Astrocyte of the hippocampus (primary cell): Measurements from ENCODE around the gene PSMB1.

Experiments
- DNase-seq: peaks from one replicate; pipeline ENCODE4 v3.0.0; 2011; ENCODE audit warnings: low read depth, low spot score

Gene PSMB1

DNA sequence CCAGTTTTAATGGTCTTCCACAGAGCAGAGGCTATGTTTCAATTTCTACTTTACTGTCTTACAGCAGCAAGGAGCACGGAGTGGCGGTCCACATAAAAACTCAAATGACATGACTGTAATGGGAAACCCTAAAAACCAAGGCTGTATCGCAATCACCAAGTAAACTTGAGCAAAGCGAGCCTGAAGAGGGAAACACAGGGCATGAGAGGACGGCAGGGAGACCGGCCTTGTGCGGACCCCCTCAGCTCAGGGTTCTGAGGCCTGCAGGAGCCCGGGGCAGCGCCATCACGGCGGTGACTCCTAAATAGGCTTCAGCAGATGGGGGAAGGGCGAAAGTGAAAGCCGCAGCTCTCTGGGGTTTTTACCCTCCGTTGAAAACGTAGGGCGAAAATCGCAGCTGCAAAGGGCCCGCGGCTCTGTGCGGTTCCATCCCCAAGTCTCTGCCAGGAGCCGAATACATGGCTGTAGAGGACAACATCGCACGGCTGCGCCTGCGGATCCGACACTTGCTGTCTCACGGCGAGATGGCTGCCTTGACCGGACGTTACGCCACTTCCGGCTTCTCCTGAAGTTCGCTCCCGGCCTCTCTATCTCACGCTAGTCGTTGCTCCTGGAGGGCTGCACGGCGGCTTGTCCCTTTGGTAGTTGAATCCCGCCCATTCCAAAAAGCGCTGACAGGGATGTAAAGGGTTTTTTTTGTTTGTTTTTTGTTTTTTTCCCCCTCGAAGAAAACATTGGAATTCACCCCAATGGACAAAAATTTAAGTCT, at the start of gene PSMB1:
TSS of gene PSMB1 (minus strand) at position 543 of the 769 bp plus-strand sequence. CDS start at position 478, 65 bp downstream.
- peak; percentile 97 for DNase-seq

GRCh38 chr6:170597278-170597677, 44.2 kb upstream of the PSMB1 start:
- no peak for DNase-seq

GRCh38 chr6:170596426-170596825, 43.3 kb upstream of the PSMB1 start:
- DNase-seq: no peak

GRCh38 chr6:170590725-170591124, 37.6 kb upstream of the PSMB1 start:
- DNase-seq: no peak

DNA sequence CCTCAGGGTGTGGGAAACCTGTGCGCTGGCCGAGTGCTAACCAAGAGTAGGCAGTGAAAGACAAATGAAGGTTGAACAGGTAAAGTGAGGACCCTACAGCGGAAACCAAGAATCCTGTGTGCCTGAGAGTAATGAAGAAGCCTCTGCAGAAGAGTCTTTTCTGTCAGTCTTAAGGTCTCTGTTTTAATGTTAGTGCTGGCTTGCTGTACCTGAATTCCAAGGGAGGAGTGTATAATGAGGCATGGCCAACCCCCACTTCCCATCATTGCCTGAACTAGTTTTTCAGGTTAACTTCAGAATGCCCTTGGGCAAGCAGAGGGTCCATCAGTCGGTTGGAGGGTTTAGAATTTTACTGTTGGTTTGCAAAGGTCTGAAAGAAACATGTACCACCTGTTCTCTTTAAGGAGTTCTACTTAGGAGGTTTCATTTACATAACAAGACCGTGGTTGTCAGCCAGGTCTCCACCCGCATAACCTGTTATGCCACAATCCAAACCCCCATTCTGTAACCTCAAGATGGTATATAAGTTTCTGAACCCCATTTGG, 31.9 kb upstream of the PSMB1 start:
- DNase-seq: no peak

DNA sequence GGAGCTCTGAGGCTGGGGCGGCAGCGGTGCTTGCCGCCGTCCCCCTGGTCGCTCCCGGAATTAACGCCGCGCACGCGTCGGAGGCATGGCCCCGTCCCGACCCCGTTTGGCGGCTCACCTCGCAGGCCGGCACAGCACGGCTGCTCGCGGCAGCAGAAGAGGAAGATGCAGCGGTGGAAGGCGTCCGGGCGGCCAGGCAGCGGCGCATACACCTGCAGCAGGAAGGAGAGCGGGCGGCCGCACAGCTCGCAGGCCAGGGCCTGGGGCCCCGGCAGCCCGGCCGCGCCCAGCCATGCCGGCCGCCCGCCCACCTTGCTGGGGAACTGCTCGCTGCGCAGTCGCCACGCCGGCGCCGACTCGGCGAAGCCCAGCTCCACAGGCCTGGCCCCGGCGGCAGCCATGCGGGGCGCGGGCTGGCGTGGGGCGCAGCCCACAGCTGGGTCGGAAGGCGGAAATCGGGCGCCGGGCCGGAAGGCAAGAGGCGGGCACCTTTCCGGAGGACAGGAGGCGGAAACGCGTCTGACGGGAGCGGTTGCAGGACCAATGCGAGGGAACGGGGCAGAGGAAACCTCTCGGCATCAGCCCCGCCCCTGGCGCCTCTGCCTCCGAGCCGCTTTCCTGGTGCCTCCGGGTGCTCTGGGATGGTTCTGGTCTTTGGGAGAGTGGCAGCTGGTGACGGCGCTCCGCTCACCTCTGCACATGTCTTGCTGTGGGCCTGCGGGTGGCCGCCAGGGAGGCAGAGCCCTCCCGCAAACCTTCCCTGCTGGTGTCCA, 31.3 kb upstream of the PSMB1 start, which contains the start of gene PDCD2:
TSS of gene PDCD2 (minus strand) at position 457 of the 773 bp plus-strand sequence. CDS start at position 401, 56 bp downstream.
- DNase-seq: peak; percentile 96

GRCh38 chr6:170583756-170584180, 30.7 kb upstream of the PSMB1 start:
- no peak for DNase-seq

GRCh38 chr6:170578909-170579308, 25.8 kb upstream of the PSMB1 start:
- no peak for DNase-seq

DNA sequence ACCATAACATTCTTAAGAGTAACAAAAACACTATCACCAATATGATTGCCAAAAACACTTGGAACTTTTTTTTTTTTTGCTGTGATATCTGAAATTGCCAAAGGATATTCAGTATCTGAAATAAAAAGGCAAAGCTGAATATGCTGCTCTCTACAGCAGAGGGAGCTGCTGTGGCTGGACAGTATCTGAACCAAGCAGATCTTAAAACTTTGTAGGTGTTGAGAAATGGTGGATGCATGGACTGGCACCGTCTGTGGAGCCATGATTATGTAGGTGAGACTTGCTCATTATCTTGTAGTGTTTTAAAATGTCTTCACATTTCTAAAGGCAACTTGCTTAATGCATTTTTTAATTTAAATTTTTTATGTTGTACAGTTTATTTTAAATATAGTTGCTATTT, 22.1 kb upstream of the PSMB1 start:
- peak; percentile 7 for DNase-seq

- DNase-seq: no peak
These were observed 19.8 kb upstream of the PSMB1 start for GRCh38 chr6:170572704-170573466.

GRCh38 chr6:170564936-170565530, 11.9 kb upstream of the PSMB1 start:
- no peak for DNase-seq

- DNase-seq: no peak
These were observed 8.4 kb upstream of the PSMB1 start for GRCh38 chr6:170561555-170561954.

DNA sequence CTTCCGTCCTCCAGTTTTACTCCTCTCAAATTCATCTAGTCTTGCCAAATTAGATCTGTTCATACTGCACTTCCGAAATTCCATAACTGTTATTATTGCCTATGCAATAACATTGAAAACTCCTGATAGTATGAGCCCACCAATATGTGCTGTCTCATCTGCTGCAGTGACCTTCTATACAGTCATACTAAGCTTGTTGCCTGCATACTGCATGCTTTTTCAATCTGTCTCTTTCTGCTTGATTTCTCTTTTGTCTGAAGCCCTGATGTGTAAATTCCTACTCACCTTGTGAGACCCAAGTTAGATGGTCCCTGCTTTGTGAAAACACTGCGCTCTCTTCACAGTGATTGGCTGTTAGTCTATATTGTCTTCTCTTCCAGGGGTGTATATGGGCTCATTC, 2.2 kb upstream of the PSMB1 start:
- no peak for DNase-seq

DNA sequence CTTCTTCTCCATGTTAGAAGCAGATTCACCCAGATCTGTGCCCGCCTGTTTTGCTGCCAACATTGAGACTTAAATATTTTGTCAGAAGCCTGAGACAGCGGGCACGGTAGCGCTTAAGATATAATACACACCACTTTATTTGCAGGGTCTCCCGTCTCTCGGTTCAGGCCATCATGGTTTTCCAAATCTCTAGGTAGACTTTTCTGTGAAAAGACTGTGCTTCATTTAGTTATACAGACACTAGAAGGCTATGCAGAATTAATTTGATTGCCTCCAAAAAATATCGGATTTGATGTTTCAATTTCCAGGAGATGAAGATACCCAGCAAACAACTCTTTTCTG, 1.7 kb upstream of the PSMB1 start:
- no peak for DNase-seq

DNA sequence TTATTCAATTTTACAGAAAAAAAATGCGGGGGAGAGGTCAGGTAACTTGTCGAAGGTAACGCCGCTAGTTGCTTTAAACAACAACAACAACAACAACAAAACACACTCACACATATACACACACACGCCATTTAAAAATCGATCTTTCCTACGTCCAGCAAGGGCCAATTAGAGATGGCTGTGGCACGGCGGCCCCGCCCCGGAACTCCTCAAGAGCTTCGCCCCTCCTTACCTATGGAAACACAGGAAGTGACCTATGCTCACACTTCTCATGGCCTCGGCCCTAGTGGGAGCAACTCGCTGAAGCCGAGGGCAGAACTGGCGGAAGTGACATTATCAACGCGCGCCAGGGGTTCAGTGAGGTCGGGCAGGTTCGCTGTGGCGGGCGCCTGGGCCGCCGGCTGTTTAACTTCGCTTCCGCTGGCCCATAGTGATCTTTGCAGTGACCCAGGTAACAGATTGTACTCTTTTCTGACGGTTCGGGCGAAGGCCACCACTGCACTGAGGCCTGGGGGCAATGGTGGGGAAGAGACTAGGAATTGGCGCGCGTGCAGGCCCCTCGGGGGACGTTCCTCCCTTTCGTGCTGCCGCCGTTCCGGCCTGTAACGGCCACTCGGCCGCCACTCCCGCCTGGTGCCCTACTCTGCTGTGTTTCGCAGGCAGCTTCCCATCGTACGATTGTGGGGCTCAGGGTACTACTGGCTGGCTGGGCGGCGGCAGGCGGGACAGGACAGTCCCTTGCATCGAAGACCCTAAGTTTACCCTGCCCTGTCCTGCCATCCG, 1.1 kb upstream of the PSMB1 start, which contains the start of gene TBP:
TSS of gene TBP (plus strand) at position 357 of the 783 bp plus-strand sequence. CDS start 2,661 bp downstream, outside the sequence.
- DNase-seq: peak; percentile 99

GRCh38 chr6:170553534-170554012, 466 bp upstream of the PSMB1 start:
- DNase-seq: no peak

GRCh38 chr6:170545405-170545804, 7.7 kb downstream of the PSMB1 start:
- no peak for DNase-seq

DNA sequence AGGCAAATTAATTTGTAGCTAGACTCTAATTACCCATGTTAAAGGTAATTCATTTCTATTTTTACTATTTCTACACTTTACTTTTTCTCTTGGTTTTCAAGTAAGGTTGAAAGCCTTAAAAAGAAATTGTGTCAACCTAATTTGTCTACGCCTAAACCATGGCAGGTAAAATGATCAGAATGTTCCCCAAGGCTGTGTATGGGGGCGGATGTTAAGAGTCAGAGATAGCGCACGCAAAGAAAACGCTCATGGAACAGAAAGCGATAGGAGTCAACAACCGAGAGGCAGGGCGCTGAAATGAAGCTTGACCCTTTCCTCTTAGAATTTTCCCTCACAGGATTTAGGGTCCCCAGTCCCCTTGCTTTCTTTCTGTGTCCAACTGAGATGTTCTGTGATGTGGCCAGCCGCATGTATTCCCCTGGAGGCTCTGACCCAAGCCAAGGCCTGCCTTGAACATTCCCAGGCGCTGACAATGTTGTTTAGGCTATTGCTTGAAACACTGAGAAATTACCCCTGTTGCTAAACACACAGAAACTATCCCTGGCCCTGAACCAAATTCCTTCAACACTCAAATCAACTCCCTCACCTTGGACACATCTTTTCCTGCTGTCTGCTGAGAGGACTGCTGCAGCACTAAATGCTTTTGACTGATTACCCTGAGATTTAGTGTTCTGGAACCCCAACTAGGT, 10.9 kb downstream of the PSMB1 start:
- no peak for DNase-seq

- DNase-seq: no peak
These were observed 15.8 kb downstream of the PSMB1 start for GRCh38 chr6:170537329-170537728.

- no peak for DNase-seq
These were observed 16.4 kb downstream of the PSMB1 start for GRCh38 chr6:170536671-170537070.
